Activated CD4-positive, alpha-beta T cell treated with anti-CD3 and anti-CD28 coated beads, Interleukin-2, amount 10 ng/mL, durations not matched to agents 24 days and 14 days (primary cell): Measurements from ENCODE around the gene SLC38A7. TPM values are rescaled to one million over a fixed set of nuclear protein-coding genes. Genes with fewer than 3 reads are reported as not detected.
"Not testable (repeated sequence)": the region's sequence is repeated elsewhere in the genome, so short reads cannot be mapped to it uniquely, and the experiment has no call there.

Experiments used
- DNase-seq: peaks from one replicate; pipeline ENCODE4 v3.0.0; 2022
- H3K27ac Mint-ChIP-seq: one replicate; pipeline ENCODE4 v1.8.0; 2022; ENCODE audit warnings: mild to moderate bottlenecking, mixed read lengths
- H3K27me3 Mint-ChIP-seq: one replicate; pipeline ENCODE4 v1.8.0; 2022; ENCODE audit warnings: mixed read lengths
- H3K36me3 Mint-ChIP-seq: one replicate; pipeline ENCODE4 v1.8.0; 2022; ENCODE audit warnings: low read depth, mild to moderate bottlenecking, mixed read lengths
- H3K4me1 Mint-ChIP-seq: one replicate; pipeline ENCODE4 v1.8.0; 2021; ENCODE audit warnings: mixed read lengths
- H3K4me3 Mint-ChIP-seq: one replicate; pipeline ENCODE4 v1.8.0; 2022; ENCODE audit warnings: mild to moderate bottlenecking, moderate library complexity, mixed read lengths
- H3K9me3 Mint-ChIP-seq: one replicate; pipeline ENCODE4 v1.8.0; 2021; ENCODE audit warnings: mixed read lengths
- intact Hi-C: fragments of 100-400 bp; cut with micrococcal nuclease; formaldehyde crosslinking; loops from one replicate; pipeline ENCODE4 v1.15.1; 2023
- total RNA-seq: library from RNA; stranded (reverse); gene quantifications from 2 replicates; pipeline ENCODE4 v1.2.3, GENCODE V29; 2022

SLC38A7 gene
- total RNA-seq, 1 donor from 2014 or later, result 10.8 TPM

GRCh38 chr16:58638148-58639036 is 46.2 kb downstream of the SLC38A7 start:
- DNase-seq, result no peak
- Mint-ChIP-seq H3K4me3 (no peak overlapping the region), H3K27ac (no peak overlapping the region), H3K36me3 (no peaks in the 10 kb centered on the region), H3K4me1 (no peaks in the 10 kb centered on the region), H3K9me3 (no peaks in the 10 kb centered on the region), H3K27me3 (peaks cover 8% of the 10 kb centered on the region)
- intact Hi-C loops, result no loop called here

- H3K27ac Mint-ChIP-seq, H3K4me1 Mint-ChIP-seq, DNase-seq, H3K9me3 Mint-ChIP-seq, H3K36me3 Mint-ChIP-seq, H3K4me3 Mint-ChIP-seq, H3K27me3 Mint-ChIP-seq, intact Hi-C loops: not testable (repeated sequence)
Measured at GRCh38 chr16:58637021-58637420, 47.5 kb downstream of the SLC38A7 start.

GRCh38 chr16:58636466-58636865 is 48.1 kb downstream of the SLC38A7 start:
- H3K4me1 Mint-ChIP-seq, result peaks cover 2% of the 10 kb centered on the region
- intact Hi-C loops, result no loop called here
- H3K27ac Mint-ChIP-seq, result no peak overlapping the region
- no peak for DNase-seq
- H3K36me3 Mint-ChIP-seq, result no peaks in the 10 kb centered on the region
- H3K9me3 Mint-ChIP-seq, result no peaks in the 10 kb centered on the region
- H3K4me3 Mint-ChIP-seq, result no peak overlapping the region
- peaks cover 8% of the 10 kb centered on the region for H3K27me3 Mint-ChIP-seq

GRCh38 chr16:58635502-58635901 is 49.1 kb downstream of the SLC38A7 start:
- no peaks in the 10 kb centered on the region for H3K9me3 Mint-ChIP-seq
- peaks cover 6% of the 10 kb centered on the region for H3K4me1 Mint-ChIP-seq

GRCh38 chr16:58634265-58634802 is 50.2 kb downstream of the SLC38A7 start:
- no peak overlapping the region for H3K4me3 Mint-ChIP-seq
- H3K27me3 Mint-ChIP-seq, result peaks cover 8% of the 10 kb centered on the region
- no peak for DNase-seq
- H3K9me3 Mint-ChIP-seq, result no peaks in the 10 kb centered on the region
- peaks cover 13% of the 10 kb centered on the region for H3K4me1 Mint-ChIP-seq
- H3K36me3 Mint-ChIP-seq, result peaks cover 4% of the 10 kb centered on the region
- intact Hi-C loops, result no loop called here
- no peak overlapping the region for H3K27ac Mint-ChIP-seq

More at GRCh38 chr16:58635502-58635901, 49.1 kb downstream of the SLC38A7 start:
- peaks cover 6% of the 10 kb centered on the region for H3K27me3 Mint-ChIP-seq
- no peaks in the 10 kb centered on the region for H3K36me3 Mint-ChIP-seq
- H3K27ac Mint-ChIP-seq, result no peak overlapping the region
- DNase-seq, result no peak
- intact Hi-C loops, result no loop called here
- no peak overlapping the region for H3K4me3 Mint-ChIP-seq

GRCh38 chr16:58629733-58630640 is 54.6 kb downstream of the SLC38A7 start, which contains the start of gene CNOT1:
TSS of gene CNOT1 (minus strand) at chr16:58629826. CDS start at chr16:58599337, 30,489 bp downstream.
- H3K4me3 Mint-ChIP-seq, result peak within 1 kb of the TSS; percentile 97
- intact Hi-C loops, result loop anchor here (1.0 to 5.0 kb wide), 6 partner anchors 43 to 238 kb away; partner anchors contain the start of genes GINS3, GOT2, SETD6 and SLC38A7
- H3K36me3 Mint-ChIP-seq, result peaks cover 16% of the 10 kb centered on the region
- peak; percentile 99 for DNase-seq
- peaks cover 6% of the 10 kb centered on the region for H3K27me3 Mint-ChIP-seq
- H3K9me3 Mint-ChIP-seq, result no peaks in the 10 kb centered on the region
- H3K4me1 Mint-ChIP-seq, result peaks cover 27% of the 10 kb centered on the region
- H3K27ac Mint-ChIP-seq, result peak within 1 kb of the TSS; percentile 100

- intact Hi-C loops, result loop anchor here (2.0 to 5.0 kb wide), 2 partner anchors 42 to 128 kb away; no protein-coding TSS in a partner anchor
- Mint-ChIP-seq H3K36me3 (peaks cover 23% of the 10 kb centered on the region), H3K4me3 (peak overlapping the region; percentile 97)
Measured at GRCh38 chr16:58628845-58629732, 55.5 kb downstream of the SLC38A7 start.

GRCh38 chr16:58624209-58624608 is 60.4 kb downstream of the SLC38A7 start:
- intact Hi-C loops, result no loop called here
- peaks cover 19% of the 10 kb centered on the region for H3K4me1 Mint-ChIP-seq
- no peak overlapping the region for H3K27ac Mint-ChIP-seq
- no peaks in the 10 kb centered on the region for H3K9me3 Mint-ChIP-seq
- peaks cover 54% of the 10 kb centered on the region for H3K36me3 Mint-ChIP-seq
- no peak for DNase-seq
- H3K27me3 Mint-ChIP-seq, result no peaks in the 10 kb centered on the region
- no peak overlapping the region for H3K4me3 Mint-ChIP-seq

More at GRCh38 chr16:58628845-58629732, 55.5 kb downstream of the SLC38A7 start:
- peaks cover 2% of the 10 kb centered on the region for H3K27me3 Mint-ChIP-seq
- no peaks in the 10 kb centered on the region for H3K9me3 Mint-ChIP-seq
- peak overlapping the region; percentile 100 for H3K27ac Mint-ChIP-seq
- DNase-seq, result peak; percentile 88
- H3K4me1 Mint-ChIP-seq, result peaks cover 27% of the 10 kb centered on the region

GRCh38 chr16:58620396-58620795 is 64.2 kb downstream of the SLC38A7 start:
- intact Hi-C loops, result no loop called here
- H3K4me1 Mint-ChIP-seq, result peaks cover 8% of the 10 kb centered on the region
- no peak overlapping the region for H3K27ac Mint-ChIP-seq
- no peak overlapping the region for H3K4me3 Mint-ChIP-seq
- H3K27me3 Mint-ChIP-seq, result no peaks in the 10 kb centered on the region
- H3K9me3 Mint-ChIP-seq, result no peaks in the 10 kb centered on the region
- DNase-seq, result no peak
- H3K36me3 Mint-ChIP-seq, result peaks cover 55% of the 10 kb centered on the region

- H3K4me1 Mint-ChIP-seq, result peaks cover 12% of the 10 kb centered on the region
- intact Hi-C loops, result no loop called here
- H3K9me3 Mint-ChIP-seq, result no peaks in the 10 kb centered on the region
- H3K27me3 Mint-ChIP-seq, result no peaks in the 10 kb centered on the region
- peaks cover 36% of the 10 kb centered on the region for H3K36me3 Mint-ChIP-seq
- no peak overlapping the region for H3K4me3 Mint-ChIP-seq
- H3K27ac Mint-ChIP-seq, result peak overlapping the region; percentile 65
- DNase-seq, result no peak
Measured at GRCh38 chr16:58615280-58615679, 69.3 kb downstream of the SLC38A7 start.
